GM12892 (cell line): ENCODE results near the gene PXDC1.

Source experiments
- POLR2A ChIP-seq: IDR thresholded peaks from 2 replicates; pipeline ENCODE4 v1.6.1; 2011; ENCODE audit warnings: low read depth, low read length, control low read depth
- POLR2AphosphoS5 ChIP-seq: IDR thresholded peaks from 2 replicates; pipeline ENCODE4 v1.6.1; 2011; ENCODE audit warnings: low read depth, low read length, control low read depth
- TAF1 ChIP-seq: IDR thresholded peaks from 2 replicates; pipeline ENCODE4 v1.6.1; 2011; ENCODE audit warnings: low read depth, mild to moderate bottlenecking, control low read depth, low read length, borderline replicate concordance

DNA sequence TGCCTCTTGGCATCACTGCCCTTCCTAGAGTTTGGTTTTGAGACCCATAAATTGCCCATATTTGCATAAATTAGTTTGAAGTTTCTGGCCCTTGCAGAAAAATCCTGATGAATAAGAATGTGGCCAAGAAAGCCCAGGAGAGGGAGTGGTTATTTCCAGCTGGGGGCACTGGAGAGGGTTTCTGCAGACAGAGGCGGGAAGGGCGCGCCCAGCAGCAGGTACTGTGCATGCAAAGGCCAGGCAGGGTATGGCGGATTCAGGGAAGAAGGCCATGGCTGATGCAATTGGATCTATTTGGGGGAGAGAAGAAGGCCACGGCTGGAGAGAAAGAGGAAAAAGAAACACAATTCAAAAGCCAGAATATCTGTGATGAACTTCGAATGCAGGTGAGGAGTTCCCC, 48.2 kb upstream of the PXDC1 start:
- no peak for TF ChIP-seq POLR2AphosphoS5
- no peak for TF ChIP-seq TAF1
- TF ChIP-seq POLR2A = no peak
